WTC11 (cell line): Measurements from ENCODE around the gene AQP12A.
"Not testable (repeated sequence)": the region's sequence is repeated elsewhere in the genome, so short reads cannot be mapped to it uniquely, and the experiment has no call there.

Experiments
- CTCF ChIP-seq: fragments of 200-600 bp; IDR thresholded peaks from 2 replicates; pipeline ENCODE4 v1.8.0; 2022; ENCODE audit warnings: antibody characterized with exemption
- FOXJ3 ChIP-seq: sonication (generic); formaldehyde crosslinking; IDR thresholded peaks from 2 replicates; pipeline ENCODE4 v1.9.0; 2021; ENCODE audit warnings: missing genetic modification reagents, mild to moderate bottlenecking, borderline replicate concordance
- HMGA2 ChIP-seq: fragments of 250-450 bp; sonication (Bioruptor Pico); IDR thresholded peaks from 2 replicates; pipeline ENCODE4 v1.4.0; 2021; ENCODE audit warnings: mild to moderate bottlenecking, moderate library complexity
- TEAD1 ChIP-seq: sonication (generic); formaldehyde crosslinking; IDR thresholded peaks from 2 replicates; pipeline ENCODE4 v1.8.0; 2022; ENCODE audit warnings: mild to moderate bottlenecking, missing genetic modification reagents
- TF ChIP-seq, protein P1 (sequence below): fragments of 250-450 bp; sonication (Bioruptor Pico); IDR thresholded peaks from 2 replicates; pipeline ENCODE4 v2.1.2; 2022; ENCODE audit warnings: mild to moderate bottlenecking, moderate library complexity
- TF ChIP-seq, protein P2 (sequence below): sonication (generic); formaldehyde crosslinking; IDR thresholded peaks from 2 replicates; pipeline ENCODE4 v1.8.0; 2022; ENCODE audit warnings: mild to moderate bottlenecking, missing genetic modification reagents

- TF ChIP-seq, protein P1, sequence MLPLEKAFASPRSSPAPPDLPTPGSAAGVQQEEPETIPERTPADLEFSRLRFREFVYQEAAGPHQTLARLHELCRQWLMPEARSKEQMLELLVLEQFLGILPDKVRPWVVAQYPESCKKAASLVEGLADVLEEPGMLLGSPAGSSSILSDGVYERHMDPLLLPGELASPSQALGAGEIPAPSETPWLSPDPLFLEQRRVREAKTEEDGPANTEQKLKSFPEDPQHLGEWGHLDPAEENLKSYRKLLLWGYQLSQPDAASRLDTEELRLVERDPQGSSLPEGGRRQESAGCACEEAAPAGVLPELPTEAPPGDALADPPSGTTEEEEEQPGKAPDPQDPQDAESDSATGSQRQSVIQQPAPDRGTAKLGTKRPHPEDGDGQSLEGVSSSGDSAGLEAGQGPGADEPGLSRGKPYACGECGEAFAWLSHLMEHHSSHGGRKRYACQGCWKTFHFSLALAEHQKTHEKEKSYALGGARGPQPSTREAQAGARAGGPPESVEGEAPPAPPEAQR, result not testable (repeated sequence)
- not testable (repeated sequence) for TF ChIP-seq CTCF, TEAD1, FOXJ3, HMGA2
- TF ChIP-seq, protein P2, sequence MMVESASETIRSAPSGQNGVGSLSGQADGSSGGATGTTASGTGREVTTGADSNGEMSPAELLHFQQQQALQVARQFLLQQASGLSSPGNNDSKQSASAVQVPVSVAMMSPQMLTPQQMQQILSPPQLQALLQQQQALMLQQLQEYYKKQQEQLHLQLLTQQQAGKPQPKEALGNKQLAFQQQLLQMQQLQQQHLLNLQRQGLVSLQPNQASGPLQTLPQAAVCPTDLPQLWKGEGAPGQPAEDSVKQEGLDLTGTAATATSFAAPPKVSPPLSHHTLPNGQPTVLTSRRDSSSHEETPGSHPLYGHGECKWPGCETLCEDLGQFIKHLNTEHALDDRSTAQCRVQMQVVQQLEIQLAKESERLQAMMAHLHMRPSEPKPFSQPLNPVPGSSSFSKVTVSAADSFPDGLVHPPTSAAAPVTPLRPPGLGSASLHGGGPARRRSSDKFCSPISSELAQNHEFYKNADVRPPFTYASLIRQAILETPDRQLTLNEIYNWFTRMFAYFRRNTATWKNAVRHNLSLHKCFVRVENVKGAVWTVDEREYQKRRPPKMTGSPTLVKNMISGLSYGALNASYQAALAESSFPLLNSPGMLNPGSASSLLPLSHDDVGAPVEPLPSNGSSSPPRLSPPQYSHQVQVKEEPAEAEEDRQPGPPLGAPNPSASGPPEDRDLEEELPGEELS, result not testable (repeated sequence)
These were observed 11.5 kb upstream of the AQP12A start for GRCh38 chr2:240680185-240680584.
